CD8-positive, alpha-beta memory T cell (primary cell): ENCODE results near the gene RIMS1. TPM values are rescaled to one million over a fixed set of nuclear protein-coding genes. Genes with fewer than 3 reads are reported as not detected.

Experiments
- CTCF ChIA-PET: fragments of 350-600 bp; sonication (Branson Sonifier 250); formaldehyde crosslinking; loops from one replicate; lab custom pipeline; 2021; ENCODE audit warnings: antibody characterized with exemption; lab: Charles Lee
- POLR2A ChIA-PET: fragments of 350-600 bp; sonication (Branson Sonifier 250); formaldehyde crosslinking; loops from one replicate; lab custom pipeline; 2021; ENCODE audit warnings: antibody characterized with exemption; lab: Charles Lee
- DNase-seq, 5 donors: peaks; one replicate each; pipeline versions ENCODE4 v3.0.0 to v3.0.0-alpha.2; 2020 to 2022; ENCODE audit warnings: mixed read lengths in 1 of 5
- H3K27ac ChIP-seq: one replicate; pipeline ENCODE4 v1.7.0; 2013; ENCODE audit warnings: low read depth, mild to moderate bottlenecking, low read length, moderate library complexity
- H3K27me3 ChIP-seq: 2 replicates; pipeline ENCODE4 v1.7.0; 2013; ENCODE audit warnings: low read length, mild to moderate bottlenecking; ENCODE audit not compliant: insufficient read depth, poor library complexity, severe bottlenecking
- H3K36me3 ChIP-seq: 2 replicates; pipeline ENCODE4 v1.7.0; 2013; ENCODE audit warnings: mild to moderate bottlenecking, low read length, moderate library complexity; ENCODE audit not compliant: insufficient read depth
- H3K4me1 ChIP-seq: 2 replicates; pipeline ENCODE4 v1.7.0; 2013; ENCODE audit warnings: mild to moderate bottlenecking, low read length, moderate library complexity; ENCODE audit not compliant: insufficient read depth
- H3K4me3 ChIP-seq: 2 replicates; pipeline ENCODE4 v1.7.0; 2013; ENCODE audit warnings: mild to moderate bottlenecking, low read length
- H3K9me3 ChIP-seq: 2 replicates; pipeline ENCODE4 v1.7.0; 2013; ENCODE audit warnings: mild to moderate bottlenecking, low read length
- H3K27ac Mint-ChIP-seq, 8 donors: one replicate each; pipeline ENCODE4 v1.8.0; 2020 to 2021; ENCODE audit warnings: mixed read lengths in 8 of 8, mild to moderate bottlenecking in 6 of 8, inconsistent platforms in 3 of 8, moderate library complexity in 3 of 8
- H3K27me3 Mint-ChIP-seq, 2 donors: one replicate each; pipeline ENCODE4 v1.8.0; 2020 to 2021; ENCODE audit warnings: mixed read lengths in 2 of 2, mild to moderate bottlenecking in 1 of 2, moderate library complexity in 1 of 2
- H3K36me3 Mint-ChIP-seq, 3 donors: one replicate each; pipeline ENCODE4 v1.8.0; 2020 to 2021; ENCODE audit warnings: mixed read lengths in 3 of 3, inconsistent platforms in 1 of 3, mild to moderate bottlenecking in 1 of 3
- H3K4me1 Mint-ChIP-seq, 3 donors: one replicate each; pipeline ENCODE4 v1.8.0; 2020 to 2021; ENCODE audit warnings: mixed read lengths in 3 of 3, inconsistent platforms in 1 of 3, mild to moderate bottlenecking in 1 of 3
- H3K4me3 Mint-ChIP-seq, 7 donors: one replicate each; pipeline ENCODE4 v1.8.0; 2020 to 2021; ENCODE audit warnings: mixed read lengths in 7 of 7, mild to moderate bottlenecking in 6 of 7, moderate library complexity in 4 of 7, inconsistent platforms in 2 of 7
- H3K9me3 Mint-ChIP-seq, 5 donors: one replicate each; pipeline ENCODE4 v1.8.0; 2020 to 2022; ENCODE audit warnings: mixed read lengths in 5 of 5, mild to moderate bottlenecking in 3 of 5, moderate library complexity in 2 of 5, inconsistent platforms in 1 of 5
- polyA plus RNA-seq: library from polyadenylated mRNA; unstranded; fragments of 300-500 nt; fragmentation: Illumina TruSeq; gene quantifications from one replicate; pipeline ENCODE4 v1.2.3, GENCODE V29; 2021
- total RNA-seq, 2 experiments: library from RNA; stranded (reverse); gene quantifications; one replicate each; pipeline ENCODE4 v1.2.3, GENCODE V29; 2021

RIMS1 gene
- total and polyA plus RNA-seq, 3 experiments from 2014 or later = not detected

DNA sequence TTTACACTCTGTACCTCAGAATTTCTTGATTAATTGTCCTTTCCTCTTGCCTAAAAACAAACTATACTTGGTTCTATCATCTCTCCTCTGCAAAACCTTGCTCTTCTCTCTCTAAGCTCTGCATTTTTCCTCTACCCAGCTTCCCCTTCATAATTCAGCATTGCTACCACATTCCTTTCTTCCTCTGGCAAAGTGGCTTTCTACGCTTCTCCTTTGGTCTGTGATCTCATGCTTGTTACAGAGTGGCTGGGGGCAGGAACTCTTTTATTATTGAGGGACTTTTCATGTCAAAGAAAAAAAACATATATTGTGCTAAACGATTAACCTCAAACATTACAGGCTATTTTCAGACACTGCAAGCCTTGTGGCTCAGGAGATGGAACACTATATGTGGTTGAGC lies 402.2 kb downstream of the RIMS1 start:
- Mint-ChIP-seq H3K36me3 (no peaks in the 10 kb centered on the region), H3K9me3 (peaks cover 0 to 3% (median 0%) of the 10 kb centered on the region in 5 donors), H3K27ac (no peak overlapping the region), H3K4me3 (no peak overlapping the region), H3K4me1 (no peaks in the 10 kb centered on the region), H3K27me3 (no peaks in the 10 kb centered on the region)
- H3K27ac ChIP-seq = no peak overlapping the region
- no peaks in the 10 kb centered on the region for H3K9me3 ChIP-seq
- H3K36me3 ChIP-seq = no peaks in the 10 kb centered on the region
- H3K4me3 ChIP-seq = no peak overlapping the region
- CTCF ChIA-PET = no interaction called here
- H3K27me3 ChIP-seq = no peaks in the 10 kb centered on the region
- DNase-seq = no peak
- H3K4me1 ChIP-seq = no peaks in the 10 kb centered on the region
- POLR2A ChIA-PET = no interaction called here

DNA sequence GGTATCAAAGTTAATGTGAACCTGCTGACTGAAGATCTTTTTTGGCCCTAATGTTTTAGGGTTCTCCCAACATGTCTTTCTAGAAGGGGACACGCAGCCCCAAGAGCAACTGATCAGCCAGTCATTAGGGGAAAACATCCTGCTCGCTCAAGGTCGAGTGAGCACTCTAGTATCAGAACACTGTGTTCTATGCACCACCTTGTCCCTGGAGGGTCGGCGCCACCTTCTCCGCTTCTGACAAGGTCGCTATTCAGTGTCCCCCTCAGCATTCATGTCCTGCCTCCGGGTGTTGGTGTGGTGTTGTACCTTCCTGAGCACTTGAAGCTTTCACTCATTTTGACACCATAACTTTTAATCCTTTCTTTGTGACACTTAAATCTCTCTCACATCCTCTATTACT lies 404.3 kb downstream of the RIMS1 start:
- Mint-ChIP-seq H3K27ac (peak overlapping the region in 1 of 8 donors; percentile 41), H3K36me3 (no peaks in the 10 kb centered on the region)
- CTCF ChIA-PET = no interaction called here

DNA sequence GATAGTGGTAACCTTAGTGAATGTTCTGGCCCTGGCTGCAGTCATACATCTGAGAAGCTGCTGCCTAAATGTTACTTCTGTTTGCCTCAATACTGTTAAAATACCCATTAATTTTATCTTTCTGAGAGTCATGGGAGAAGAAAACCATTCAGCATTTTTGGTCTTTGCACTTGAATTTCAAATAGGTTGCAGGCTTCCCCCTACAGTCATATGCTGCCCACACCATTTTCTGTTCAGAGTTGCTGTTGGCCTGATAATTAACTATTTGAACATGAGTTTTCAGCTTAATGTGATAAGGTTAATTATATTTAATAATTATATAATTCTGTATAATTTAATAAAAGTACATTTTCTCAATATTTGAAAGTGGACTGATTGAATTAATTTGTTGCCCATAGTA lies 410.0 kb downstream of the RIMS1 start:
- no peak overlapping the region for H3K27ac ChIP-seq
- no peaks in the 10 kb centered on the region for H3K27me3 ChIP-seq
- H3K4me1 ChIP-seq = no peaks in the 10 kb centered on the region
- H3K4me3 ChIP-seq = no peak overlapping the region
- Mint-ChIP-seq H3K27me3 (no peaks in the 10 kb centered on the region), H3K4me1 (no peaks in the 10 kb centered on the region), H3K36me3 (no peaks in the 10 kb centered on the region), H3K9me3 (no peaks in the 10 kb centered on the region), H3K27ac (no peak overlapping the region), H3K4me3 (no peak overlapping the region)
- CTCF ChIA-PET = no interaction called here
- H3K9me3 ChIP-seq = no peaks in the 10 kb centered on the region
- POLR2A ChIA-PET = no interaction called here
- H3K36me3 ChIP-seq = no peaks in the 10 kb centered on the region
- DNase-seq = no peak

More for the DNA sequence above, 404.3 kb downstream of the RIMS1 start:
- Histone ChIP-seq H3K36me3 (no peaks in the 10 kb centered on the region), H3K4me3 (no peak overlapping the region), H3K27me3 (no peaks in the 10 kb centered on the region), H3K9me3 (no peaks in the 10 kb centered on the region), H3K4me1 (no peaks in the 10 kb centered on the region), H3K27ac (no peak overlapping the region)
- Mint-ChIP-seq H3K4me3 (no peak overlapping the region), H3K27me3 (no peaks in the 10 kb centered on the region), H3K4me1 (no peaks in the 10 kb centered on the region), H3K9me3 (peaks cover 0 to 3% (median 0%) of the 10 kb centered on the region in 5 donors)
- no peak for DNase-seq
- POLR2A ChIA-PET = no interaction called here

GRCh38 chr6:72305971-72306370 lies 419.6 kb downstream of the RIMS1 start:
- H3K9me3 Mint-ChIP-seq = no peaks in the 10 kb centered on the region
- H3K4me3 ChIP-seq = no peak overlapping the region
- CTCF ChIA-PET = no interaction called here
- no peak overlapping the region for H3K4me3 Mint-ChIP-seq
- H3K27me3 Mint-ChIP-seq = no peaks in the 10 kb centered on the region
- no peak for DNase-seq
- H3K27me3 ChIP-seq = no peaks in the 10 kb centered on the region
- no peak overlapping the region for H3K27ac ChIP-seq
- H3K36me3 Mint-ChIP-seq = no peaks in the 10 kb centered on the region
- POLR2A ChIA-PET = no interaction called here
- H3K27ac Mint-ChIP-seq = no peak overlapping the region
- H3K4me1 Mint-ChIP-seq = no peaks in the 10 kb centered on the region
- H3K9me3 ChIP-seq = no peaks in the 10 kb centered on the region
- no peaks in the 10 kb centered on the region for H3K4me1 ChIP-seq
- H3K36me3 ChIP-seq = no peaks in the 10 kb centered on the region

DNA sequence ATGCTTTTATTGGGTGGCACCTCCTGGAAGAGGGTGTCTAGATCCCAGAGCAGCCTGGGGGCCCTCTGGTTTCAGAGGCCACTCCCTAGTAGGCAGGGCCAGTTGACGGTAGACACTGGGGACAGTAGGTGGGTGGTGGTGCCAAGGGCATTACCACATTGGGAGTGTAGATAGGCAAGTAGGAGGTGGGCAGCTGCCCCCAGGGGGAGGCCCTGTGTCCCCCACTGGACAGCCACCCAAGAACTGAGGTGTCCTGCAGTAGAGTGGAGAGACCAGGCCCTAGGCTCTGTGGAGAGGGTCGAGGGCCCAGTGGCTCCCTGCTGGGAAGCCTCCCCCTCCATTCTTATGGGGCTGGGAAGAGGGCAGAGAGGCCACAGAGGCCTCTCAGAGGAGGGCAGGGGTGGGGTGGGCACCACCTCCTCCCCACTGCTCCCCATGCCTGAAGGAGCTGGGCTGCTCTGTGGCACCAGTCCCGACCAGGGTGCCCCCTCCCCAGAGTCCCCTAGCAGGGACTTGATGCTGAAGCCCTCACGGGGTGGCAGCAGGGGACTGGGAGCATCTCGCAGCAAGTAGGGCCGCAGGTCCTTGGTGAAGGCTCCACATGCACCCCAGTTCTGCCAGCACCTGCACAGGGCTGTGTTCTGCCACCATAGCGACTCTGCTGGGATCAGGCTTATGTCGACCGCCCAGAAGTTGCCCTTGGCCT lies 430.5 kb downstream of the RIMS1 start:
- POLR2A ChIA-PET = no interaction called here
- H3K4me1 ChIP-seq = no peaks in the 10 kb centered on the region

GRCh38 chr6:72321788-72322187 lies 435.4 kb downstream of the RIMS1 start:
- Histone ChIP-seq H3K27me3 (no peaks in the 10 kb centered on the region), H3K4me3 (no peak overlapping the region), H3K27ac (no peak overlapping the region), H3K36me3 (no peaks in the 10 kb centered on the region), H3K9me3 (no peaks in the 10 kb centered on the region), H3K4me1 (no peaks in the 10 kb centered on the region)
- H3K4me3 Mint-ChIP-seq = no peak overlapping the region
- H3K9me3 Mint-ChIP-seq = no peaks in the 10 kb centered on the region
- ChIA-PET CTCF (no interaction called here), POLR2A (no interaction called here)
- no peaks in the 10 kb centered on the region for H3K4me1 Mint-ChIP-seq
- H3K27me3 Mint-ChIP-seq = no peaks in the 10 kb centered on the region
- H3K27ac Mint-ChIP-seq = no peak overlapping the region
- H3K36me3 Mint-ChIP-seq = no peaks in the 10 kb centered on the region
- DNase-seq = no peak

More for the DNA sequence above, 430.5 kb downstream of the RIMS1 start:
- CTCF ChIA-PET = no interaction called here
- Histone ChIP-seq H3K27ac (no peak overlapping the region), H3K36me3 (no peaks in the 10 kb centered on the region), H3K27me3 (no peaks in the 10 kb centered on the region), H3K9me3 (no peaks in the 10 kb centered on the region), H3K4me3 (no peak overlapping the region)
- peaks cover 0 to 2% of the 10 kb centered on the region in 2 donors for H3K27me3 Mint-ChIP-seq
- no peaks in the 10 kb centered on the region for H3K9me3 Mint-ChIP-seq
- H3K36me3 Mint-ChIP-seq = no peaks in the 10 kb centered on the region
- no peaks in the 10 kb centered on the region for H3K4me1 Mint-ChIP-seq
- DNase-seq = peak in 1 of 5 donors; percentile 44
- no peak overlapping the region for H3K27ac Mint-ChIP-seq
- H3K4me3 Mint-ChIP-seq = no peak overlapping the region

GRCh38 chr6:72322771-72323170 lies 436.4 kb downstream of the RIMS1 start:
- Mint-ChIP-seq H3K9me3 (no peaks in the 10 kb centered on the region), H3K4me3 (no peak overlapping the region), H3K36me3 (no peaks in the 10 kb centered on the region), H3K27me3 (no peaks in the 10 kb centered on the region), H3K4me1 (no peaks in the 10 kb centered on the region), H3K27ac (no peak overlapping the region)
- DNase-seq = no peak
- Histone ChIP-seq H3K27ac (no peak overlapping the region), H3K27me3 (no peaks in the 10 kb centered on the region), H3K4me1 (no peaks in the 10 kb centered on the region), H3K4me3 (no peak overlapping the region), H3K36me3 (no peaks in the 10 kb centered on the region), H3K9me3 (no peaks in the 10 kb centered on the region)
- POLR2A ChIA-PET = no interaction called here
- CTCF ChIA-PET = no interaction called here

DNA sequence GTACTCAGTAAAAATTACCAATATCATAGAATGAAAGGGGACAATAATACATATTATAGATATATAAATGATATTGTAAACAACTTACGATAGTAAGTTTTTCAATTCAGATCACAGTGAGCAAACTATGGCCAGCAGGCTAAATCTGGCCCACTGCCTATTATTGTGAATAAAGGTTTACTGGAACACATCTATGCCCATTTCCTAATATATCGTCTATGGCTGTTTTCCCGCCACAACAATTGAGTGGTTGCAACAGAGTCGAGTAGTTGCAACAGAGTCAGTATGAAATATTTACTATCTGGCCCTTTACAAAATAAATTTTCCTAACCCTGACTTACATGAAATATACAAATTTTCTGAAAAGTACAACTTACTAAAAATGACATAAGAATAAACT lies 438.2 kb downstream of the RIMS1 start:
- no peaks in the 10 kb centered on the region for H3K9me3 ChIP-seq
- H3K9me3 Mint-ChIP-seq = no peaks in the 10 kb centered on the region
- no peaks in the 10 kb centered on the region for H3K27me3 ChIP-seq
- H3K36me3 ChIP-seq = no peaks in the 10 kb centered on the region
- H3K4me1 Mint-ChIP-seq = no peaks in the 10 kb centered on the region
- no peak overlapping the region for H3K4me3 ChIP-seq
- no peaks in the 10 kb centered on the region for H3K4me1 ChIP-seq
- H3K27ac ChIP-seq = no peak overlapping the region
- no peaks in the 10 kb centered on the region for H3K36me3 Mint-ChIP-seq
- CTCF ChIA-PET = no interaction called here
- no peaks in the 10 kb centered on the region for H3K27me3 Mint-ChIP-seq
- H3K27ac Mint-ChIP-seq = no peak overlapping the region
- POLR2A ChIA-PET = no interaction called here
- DNase-seq = no peak
- H3K4me3 Mint-ChIP-seq = no peak overlapping the region
